Hypothalamus (tissue), 51 donors: ENCODE results near the gene TAS1R3.

Experiments
- DNase-seq, 51 donors: peaks; one replicate each; lab custom pipeline; 2025; lab: John Stamatoyannopoulos, UW

TAS1R3 gene

GRCh38 chr1:1331068-1331965 is at the start of gene TAS1R3:
Gene TAS1R3, plus strand, starts transcription at chr1:1331280. Its CDS starts 66 bp downstream, at chr1:1331346.
- DNase-seq, result no peak

GRCh38 chr1:1281533-1282321 is 49.4 kb upstream of the TAS1R3 start:
- DNase-seq, result no peak

GRCh38 chr1:1282998-1283397 is 48.1 kb upstream of the TAS1R3 start:
- no peak for DNase-seq

GRCh38 chr1:1283821-1284220 is 47.3 kb upstream of the TAS1R3 start:
- no peak for DNase-seq

- DNase-seq, result no peak
Observed at GRCh38 chr1:1284221-1285101, 46.6 kb upstream of the TAS1R3 start.

- DNase-seq, result no peak
Observed at GRCh38 chr1:1285102-1285571, 45.9 kb upstream of the TAS1R3 start.

- no peak for DNase-seq
Observed at GRCh38 chr1:1285611-1286311, 45.3 kb upstream of the TAS1R3 start.

GRCh38 chr1:1286313-1287261 is 44.5 kb upstream of the TAS1R3 start:
- no peak for DNase-seq

- no peak for DNase-seq
Observed at GRCh38 chr1:1287288-1288110, 43.6 kb upstream of the TAS1R3 start.

GRCh38 chr1:1290238-1290731 is 40.8 kb upstream of the TAS1R3 start:
- peak in 6 of 51 donors; percentile 20 to 56 (median 32) for DNase-seq

GRCh38 chr1:1291023-1291528 is 40.0 kb upstream of the TAS1R3 start:
- peak in 3 of 51 donors; percentile 23 to 31 (median 26) for DNase-seq

- DNase-seq, result peak in 13 of 51 donors; percentile 9 to 44 (median 33)
Observed at GRCh38 chr1:1291548-1292441, 39.3 kb upstream of the TAS1R3 start.

GRCh38 chr1:1292442-1292779 is 38.7 kb upstream of the TAS1R3 start:
- no peak for DNase-seq

- no peak for DNase-seq
Observed at GRCh38 chr1:1292851-1293250, 38.2 kb upstream of the TAS1R3 start.

- DNase-seq, result no peak
Observed at GRCh38 chr1:1293263-1294249, 37.5 kb upstream of the TAS1R3 start.
